Keratinocyte (primary cell): Measurements from ENCODE around the gene LY86.

Experiments used
- CTCF ChIP-seq, 3 experiments: IDR thresholded peaks in 1 of 3; conservative IDR thresholded peaks in 1 of 3; optimal IDR thresholded peaks in 1 of 3; 2 replicates in 2 of 3; 3 replicates in 1 of 3; pipeline versions ENCODE3 to v1.5.1; 2011; ENCODE audit warnings: low read length in 3 of 3, mild to moderate bottlenecking in 3 of 3, moderate library complexity in 2 of 3, control low read depth in 1 of 3, inconsistent platforms in 1 of 3; ENCODE audit not compliant: insufficient read depth in 2 of 3; ENCODE audit errors: extremely low read depth in 1 of 3
- EZH2 ChIP-seq: IDR thresholded peaks from one replicate; pipeline ENCODE4 v1.6.1; 2012; ENCODE audit warnings: inconsistent platforms, mild to moderate bottlenecking, low read length, moderate library complexity

GRCh38 chr6:6635291-6635690 lies 46.8 kb downstream of the LY86 start:
- TF ChIP-seq CTCF (optimal IDR thresholded peaks at IDR 0.05 in 1 of 3, IDR thresholded peaks at IDR 0.05 in 1 of 3, conservative IDR thresholded peaks at IDR 0.05 in 1 of 3; ENCODE audit: extremely low read depth in 1 of 3, insufficient read depth in 2 of 3, low read length in 3 of 3) (no peak), EZH2 (no peak)
